Activated T-cell treated with anti-CD3 and anti-CD28 coated beads, Interleukin-2, amount 50 U/mL, for 72 hours (primary cell): ENCODE measurements around the gene LSP1. TPM values are rescaled to one million over a fixed set of nuclear protein-coding genes. Genes with fewer than 3 reads are reported as not detected.

Source experiments
- ATAC-seq, 2 donors: fragments of 150-1000 bp; cut with Tn5 transposase; replicated peaks in 1 of 2; 2 replicates each; pipeline ENCODE4 v1.10.0; 2021; ENCODE audit warnings: moderate library complexity in 2 of 2, mild to moderate bottlenecking in 1 of 2
- DNase-seq, 2 donors: peaks; one replicate each; pipeline ENCODE4 v3.0.0; 2021 to 2022; ENCODE audit warnings: mixed read lengths in 1 of 2
- H3K27ac Mint-ChIP-seq: one replicate; pipeline ENCODE4 v1.8.0; 2022; ENCODE audit warnings: mild to moderate bottlenecking, moderate library complexity, mixed read lengths
- H3K27me3 Mint-ChIP-seq: one replicate; pipeline ENCODE4 v1.8.0; 2022; ENCODE audit warnings: low read depth, mixed read lengths
- H3K36me3 Mint-ChIP-seq, 2 donors: one replicate each; pipeline ENCODE4 v1.8.0; 2022; ENCODE audit warnings: mixed read lengths in 2 of 2, mild to moderate bottlenecking in 1 of 2; ENCODE audit not compliant: insufficient read depth in 2 of 2
- H3K4me1 Mint-ChIP-seq: one replicate; pipeline ENCODE4 v1.8.0; 2022; ENCODE audit warnings: low read depth, mixed read lengths
- H3K4me3 Mint-ChIP-seq, 2 donors: one replicate each; pipeline ENCODE4 v1.8.0; 2022; ENCODE audit warnings: mild to moderate bottlenecking in 2 of 2, mixed read lengths in 2 of 2, moderate library complexity in 2 of 2
- H3K9me3 Mint-ChIP-seq, 2 donors: one replicate each; pipeline ENCODE4 v1.8.0; 2022; ENCODE audit warnings: mixed read lengths in 2 of 2
- total RNA-seq, 2 donors: library from RNA; stranded (reverse); gene quantifications; one replicate each; pipeline ENCODE4 v1.2.3, GENCODE V29; 2022

The LSP1 gene
- total RNA-seq, 2 donors from 2014 or later = 301 to 312 TPM

- Mint-ChIP-seq H3K4me3 (no peak overlapping the region), H3K27ac (no peak overlapping the region), H3K9me3 (no peaks in the 10 kb centered on the region), H3K4me1 (no peaks in the 10 kb centered on the region), H3K36me3 (no peaks in the 10 kb centered on the region), H3K27me3 (no peaks in the 10 kb centered on the region)
- DNase-seq (no peak), ATAC-seq (no peak)
Observed at GRCh38 chr11:1827931-1828330, 25.0 kb upstream of the LSP1 start.

GRCh38 chr11:1828542-1828941 is 24.3 kb upstream of the LSP1 start:
- H3K9me3 Mint-ChIP-seq = no peaks in the 10 kb centered on the region
- H3K4me3 Mint-ChIP-seq = no peak overlapping the region
- no peaks in the 10 kb centered on the region for H3K4me1 Mint-ChIP-seq
- no peaks in the 10 kb centered on the region for H3K36me3 Mint-ChIP-seq
- ATAC-seq = no peak
- DNase-seq = no peak
- H3K27me3 Mint-ChIP-seq = no peaks in the 10 kb centered on the region
- no peak overlapping the region for H3K27ac Mint-ChIP-seq

- DNase-seq (no peak), ATAC-seq (no peak)
- Mint-ChIP-seq H3K4me3 (no peak overlapping the region), H3K9me3 (no peaks in the 10 kb centered on the region), H3K27me3 (no peaks in the 10 kb centered on the region), H3K4me1 (no peaks in the 10 kb centered on the region), H3K36me3 (no peaks in the 10 kb centered on the region), H3K27ac (no peak overlapping the region)
Observed at GRCh38 chr11:1829039-1829820, 23.7 kb upstream of the LSP1 start.

- ATAC-seq (no peak), DNase-seq (no peak)
- no peaks in the 10 kb centered on the region for H3K36me3 Mint-ChIP-seq
- H3K27me3 Mint-ChIP-seq = no peaks in the 10 kb centered on the region
- no peaks in the 10 kb centered on the region for H3K9me3 Mint-ChIP-seq
- no peaks in the 10 kb centered on the region for H3K4me1 Mint-ChIP-seq
- no peak overlapping the region for H3K4me3 Mint-ChIP-seq
- H3K27ac Mint-ChIP-seq = no peak overlapping the region
Observed at GRCh38 chr11:1830004-1830321, 22.9 kb upstream of the LSP1 start.

- no peaks in the 10 kb centered on the region for H3K4me1 Mint-ChIP-seq
- no peak overlapping the region for H3K4me3 Mint-ChIP-seq
- H3K27me3 Mint-ChIP-seq = no peaks in the 10 kb centered on the region
- no peaks in the 10 kb centered on the region for H3K36me3 Mint-ChIP-seq
- H3K27ac Mint-ChIP-seq = no peak overlapping the region
- DNase-seq = no peak
- no peak for ATAC-seq
- H3K9me3 Mint-ChIP-seq = no peaks in the 10 kb centered on the region
Observed at GRCh38 chr11:1830322-1831223, 22.3 kb upstream of the LSP1 start.

- Mint-ChIP-seq H3K27me3 (no peaks in the 10 kb centered on the region), H3K36me3 (no peaks in the 10 kb centered on the region), H3K27ac (no peak overlapping the region), H3K4me3 (no peak overlapping the region), H3K9me3 (no peaks in the 10 kb centered on the region), H3K4me1 (no peaks in the 10 kb centered on the region)
- ATAC-seq (no peak), DNase-seq (no peak)
Observed at GRCh38 chr11:1831338-1832210, 21.3 kb upstream of the LSP1 start.

GRCh38 chr11:1832211-1832919 is 20.5 kb upstream of the LSP1 start:
- DNase-seq (peak; percentile 71 to 79), ATAC-seq (peak; percentile 77 to 79)
- Mint-ChIP-seq H3K27me3 (no peaks in the 10 kb centered on the region), H3K4me1 (no peaks in the 10 kb centered on the region), H3K27ac (no peak overlapping the region), H3K36me3 (no peaks in the 10 kb centered on the region), H3K9me3 (no peaks in the 10 kb centered on the region), H3K4me3 (no peak overlapping the region)

GRCh38 chr11:1832920-1833295 is 20.0 kb upstream of the LSP1 start:
- H3K9me3 Mint-ChIP-seq = no peaks in the 10 kb centered on the region
- no peak for DNase-seq
- no peaks in the 10 kb centered on the region for H3K27me3 Mint-ChIP-seq
- no peak overlapping the region for H3K4me3 Mint-ChIP-seq
- no peaks in the 10 kb centered on the region for H3K36me3 Mint-ChIP-seq
- no peaks in the 10 kb centered on the region for H3K4me1 Mint-ChIP-seq
- no peak overlapping the region for H3K27ac Mint-ChIP-seq
- ATAC-seq = no peak

- Mint-ChIP-seq H3K9me3 (no peaks in the 10 kb centered on the region), H3K36me3 (no peaks in the 10 kb centered on the region), H3K27me3 (no peaks in the 10 kb centered on the region), H3K27ac (no peak overlapping the region), H3K4me1 (no peaks in the 10 kb centered on the region), H3K4me3 (no peak overlapping the region)
- DNase-seq = no peak
- no peak for ATAC-seq
Observed at GRCh38 chr11:1834062-1834610, 18.7 kb upstream of the LSP1 start.

GRCh38 chr11:1834779-1835670 is 17.9 kb upstream of the LSP1 start, which contains the start of gene SYT8:
Gene SYT8, plus strand, starts transcription at chr11:1834990. Its CDS starts 116 bp downstream, at chr11:1835106.
- no peak within 1 kb of the TSS for H3K27ac Mint-ChIP-seq
- peaks cover 5% of the 10 kb centered on the region for H3K4me1 Mint-ChIP-seq
- H3K4me3 Mint-ChIP-seq = no peak within 1 kb of the TSS

GRCh38 chr11:1835671-1836010 is 17.2 kb upstream of the LSP1 start:
- no peak overlapping the region for H3K27ac Mint-ChIP-seq
- no peaks in the 10 kb centered on the region for H3K9me3 Mint-ChIP-seq
- no peak for DNase-seq
- no peak overlapping the region for H3K4me3 Mint-ChIP-seq
- H3K36me3 Mint-ChIP-seq = no peaks in the 10 kb centered on the region
- no peak for ATAC-seq
- H3K4me1 Mint-ChIP-seq = peaks cover 5% of the 10 kb centered on the region
- H3K27me3 Mint-ChIP-seq = no peaks in the 10 kb centered on the region

More at GRCh38 chr11:1834779-1835670, 17.9 kb upstream of the LSP1 start, which contains the start of gene SYT8:
- no peak for DNase-seq
- Mint-ChIP-seq H3K27me3 (no peaks in the 10 kb centered on the region), H3K9me3 (no peaks in the 10 kb centered on the region), H3K36me3 (no peaks in the 10 kb centered on the region)
- no peak for ATAC-seq
